Testis (tissue), 3 donors: ENCODE measurements around the gene CDCA8. TPM values are rescaled to one million over a fixed set of nuclear protein-coding genes. Genes with fewer than 3 reads are reported as not detected.

ENCODE experiments used
- DNase-seq: peaks from one replicate; pipeline ENCODE4 v3.0.0-alpha.2; 2019
- H3K27ac ChIP-seq, 2 donors: fragments of 200-600 bp; sonication (generic); one replicate each; pipeline ENCODE4 v1.5.1; 2019
- H3K27me3 ChIP-seq: fragments of 200-600 bp; sonication (generic); one replicate; pipeline ENCODE4 v1.5.1; 2019
- H3K36me3 ChIP-seq: fragments of 200-600 bp; sonication (generic); one replicate; pipeline ENCODE4 v1.5.1; 2017; ENCODE audit warnings: low read depth; ENCODE audit errors: missing control alignments
- H3K4me1 ChIP-seq: fragments of 200-600 bp; sonication (generic); one replicate; pipeline ENCODE4 v1.5.1; 2019
- H3K4me3 ChIP-seq, 2 donors: fragments of 200-600 bp; sonication (generic); one replicate each; pipeline ENCODE4 v1.5.1; 2017 to 2019
- H3K9me3 ChIP-seq: fragments of 200-600 bp; sonication (generic); one replicate; pipeline ENCODE4 v1.5.1; 2017
- CTCF ChIP-seq, 3 experiments: fragments of 450-650 bp in 2 of 3; fragments of 200-600 bp in 1 of 3; sonication (generic) in 1 of 3; IDR thresholded peaks; one replicate each; pipeline ENCODE4 v1.5.1; 2016 to 2019; ENCODE audit warnings: antibody characterized with exemption in 3 of 3, mild to moderate bottlenecking in 2 of 3, moderate library complexity in 1 of 3
- POLR2A ChIP-seq: fragments of 450-650 bp; IDR thresholded peaks from one replicate; pipeline ENCODE4 v1.6.1; 2017; ENCODE audit warnings: antibody characterized with exemption, mild to moderate bottlenecking, moderate library complexity
- WGBS, 2 donors: methylation state at CpG; one replicate each; pipeline ENCODE4 v1.1.5; 2018; 5-methylcytosine and 5-hydroxymethylcytosine counted together
- intact Hi-C: fragments of 100-400 bp; cut with DNase I; formaldehyde crosslinking; loops from one replicate; pipeline ENCODE4 v1.15.1; 2023; ENCODE audit warnings: low total_unique reads
- polyA plus RNA-seq: library from polyadenylated mRNA; stranded (reverse); fragments of 350-450 nt; fragmentation: Illumina TruSeq; extraction: RNeasy Lipid Tissue Mini Kit (QIAGEN cat#74804); gene quantifications from one replicate; pipeline ENCODE4 v1.2.3, GENCODE V29; 2014; ENCODE audit warnings: low read depth, low replicate concordance; ENCODE audit not compliant: insufficient read depth
- total RNA-seq, 2 donors: library from RNA; depleted of rRNA; stranded (reverse); fragments of >200 nt; gene quantifications; one replicate each; pipeline ENCODE4 v1.2.3, GENCODE V29; 2016

CDCA8 gene
- total and polyA plus RNA-seq, 3 donors from 2014 or later: 21.0 to 52.4 (median 28.1) TPM

GRCh38 chr1:37656881-37657280, 35.4 kb upstream of the CDCA8 start:
- H3K4me3 ChIP-seq: no peak overlapping the region
- H3K27ac ChIP-seq: no peak overlapping the region
- DNase-seq: no peak
- no peaks in the 10 kb centered on the region for H3K4me1 ChIP-seq
- TF ChIP-seq CTCF (IDR thresholded peaks at IDR 0.05): no peak
- no peak for TF ChIP-seq POLR2A
- no peaks in the 10 kb centered on the region for H3K9me3 ChIP-seq
- intact Hi-C loops: no loop called here
- WGBS, 2 donors: 77 to 83% methylated on average over 11 of the region's 11 CpGs
- no peaks in the 10 kb centered on the region for H3K27me3 ChIP-seq
- no peaks in the 10 kb centered on the region for H3K36me3 ChIP-seq

GRCh38 chr1:37657620-37658412, 34.5 kb upstream of the CDCA8 start:
- Histone ChIP-seq H3K27ac (no peak overlapping the region), H3K27me3 (no peaks in the 10 kb centered on the region), H3K4me1 (no peaks in the 10 kb centered on the region), H3K9me3 (no peaks in the 10 kb centered on the region), H3K4me3 (no peak overlapping the region), H3K36me3 (no peaks in the 10 kb centered on the region)
- no peak for TF ChIP-seq POLR2A
- TF ChIP-seq CTCF (IDR thresholded peaks at IDR 0.05): no peak
- DNase-seq: no peak
- WGBS, 2 donors: 66 to 70% methylated on average over 13 to 14 of the region's 14 CpGs
- intact Hi-C loops: no loop called here

- 93% methylated on average over 6 of the region's 6 CpGs for WGBS, 2 donors
- no peak for DNase-seq
- Histone ChIP-seq H3K4me3 (no peak overlapping the region), H3K27ac (no peak overlapping the region), H3K36me3 (no peaks in the 10 kb centered on the region), H3K9me3 (no peaks in the 10 kb centered on the region), H3K27me3 (no peaks in the 10 kb centered on the region), H3K4me1 (no peaks in the 10 kb centered on the region)
- intact Hi-C loops: no loop called here
- no peak for TF ChIP-seq CTCF (IDR thresholded peaks at IDR 0.05)
- TF ChIP-seq POLR2A: no peak
These were observed 33.8 kb upstream of the CDCA8 start for GRCh38 chr1:37658486-37658885.

- WGBS, 2 donors: 58 to 64% methylated on average over 9 to 10 of the region's 10 CpGs
- Histone ChIP-seq H3K4me1 (no peaks in the 10 kb centered on the region), H3K4me3 (no peak overlapping the region), H3K36me3 (no peaks in the 10 kb centered on the region), H3K9me3 (no peaks in the 10 kb centered on the region), H3K27ac (no peak overlapping the region), H3K27me3 (no peaks in the 10 kb centered on the region)
- intact Hi-C loops: no loop called here
- DNase-seq: no peak
- no peak for TF ChIP-seq CTCF (IDR thresholded peaks at IDR 0.05)
- no peak for TF ChIP-seq POLR2A
These were observed 31.7 kb upstream of the CDCA8 start for GRCh38 chr1:37660664-37661063.

GRCh38 chr1:37661401-37661800, 30.9 kb upstream of the CDCA8 start:
- no peak for DNase-seq
- TF ChIP-seq CTCF (IDR thresholded peaks at IDR 0.05) (no peak), POLR2A (no peak)
- Histone ChIP-seq H3K27ac (no peak overlapping the region), H3K36me3 (no peaks in the 10 kb centered on the region), H3K27me3 (no peaks in the 10 kb centered on the region), H3K9me3 (no peaks in the 10 kb centered on the region), H3K4me3 (no peak overlapping the region), H3K4me1 (no peaks in the 10 kb centered on the region)
- intact Hi-C loops: no loop called here
- WGBS, 2 donors: 69 to 73% methylated on average over 4 to 9 of the region's 9 CpGs
